Left forelimb (tissue), 1 donor: Measurements from ENCODE around the gene TMEM50A.
A peak's percentile ranks its signal among the peaks of the same experiment; 100 is the strongest.
"Not testable (repeated sequence)": the region's sequence is repeated elsewhere in the genome, so short reads cannot be mapped to it uniquely, and the experiment has no call there.

Experiments
- DNase-seq: peaks from one replicate; pipeline ENCODE4 v3.0.0-alpha.2; 2018; ENCODE audit warnings: low spot score

The TMEM50A gene

GRCh38 chr1:25338188-25338981, at the start of gene TMEM50A:
Gene TMEM50A (plus strand): TSS chr1:25338334. CDS start chr1:25340487, 2,153 bp downstream.
- DNase-seq, result peak; percentile 93

GRCh38 chr1:25288573-25289101, 49.5 kb upstream of the TMEM50A start:
- not testable (repeated sequence) for DNase-seq

- not testable (repeated sequence) for DNase-seq
These were observed 48.1 kb upstream of the TMEM50A start for GRCh38 chr1:25290043-25290442.

GRCh38 chr1:25293426-25293825, 44.7 kb upstream of the TMEM50A start:
- not testable (repeated sequence) for DNase-seq

GRCh38 chr1:25294889-25295826, 43.0 kb upstream of the TMEM50A start:
- not testable (repeated sequence) for DNase-seq

- not testable (repeated sequence) for DNase-seq
These were observed 41.6 kb upstream of the TMEM50A start for GRCh38 chr1:25296501-25296900.

GRCh38 chr1:25300729-25301128, 37.4 kb upstream of the TMEM50A start:
- not testable (repeated sequence) for DNase-seq

- DNase-seq, result not testable (repeated sequence)
These were observed 35.8 kb upstream of the TMEM50A start for GRCh38 chr1:25302330-25302729.

GRCh38 chr1:25304936-25305335, 33.2 kb upstream of the TMEM50A start:
- not testable (repeated sequence) for DNase-seq

- not testable (repeated sequence) for DNase-seq
These were observed 30.0 kb upstream of the TMEM50A start for GRCh38 chr1:25308168-25308567.

GRCh38 chr1:25309085-25309484, 29.0 kb upstream of the TMEM50A start:
- not testable (repeated sequence) for DNase-seq

- not testable (repeated sequence) for DNase-seq
These were observed 28.6 kb upstream of the TMEM50A start for GRCh38 chr1:25309486-25309885.

GRCh38 chr1:25312806-25313470, 25.2 kb upstream of the TMEM50A start:
- DNase-seq, result not testable (repeated sequence)

GRCh38 chr1:25320314-25320938, 17.7 kb upstream of the TMEM50A start:
- not testable (repeated sequence) for DNase-seq

GRCh38 chr1:25322127-25322526, 16.0 kb upstream of the TMEM50A start:
- DNase-seq, result not testable (repeated sequence)

GRCh38 chr1:25324407-25324806, 13.7 kb upstream of the TMEM50A start:
- not testable (repeated sequence) for DNase-seq

GRCh38 chr1:25327864-25328790, 10.0 kb upstream of the TMEM50A start:
- DNase-seq, result not testable (repeated sequence)

- not testable (repeated sequence) for DNase-seq
These were observed 9.3 kb upstream of the TMEM50A start for GRCh38 chr1:25328791-25329185.

GRCh38 chr1:25329336-25329735, 8.8 kb upstream of the TMEM50A start:
- not testable (repeated sequence) for DNase-seq

- DNase-seq, result not testable (repeated sequence)
These were observed 8.2 kb upstream of the TMEM50A start for GRCh38 chr1:25329950-25330349.
